Natural killer cell (primary cell): ENCODE data around the gene COQ8B. TPM values are rescaled to one million over a fixed set of nuclear protein-coding genes. Genes with fewer than 3 reads are reported as not detected.
A peak's percentile ranks its signal among the peaks of the same experiment; 100 is the strongest.

ENCODE experiments used
- ATAC-seq, 3 donors: fragments of 150-1000 bp in 2 of 3; fragments of 200-7000 bp in 1 of 3; cut with Tn5 transposase; 1 replicate in 1 of 3; 2 replicates in 2 of 3; pipeline ENCODE4 v1.10.0; 2021; ENCODE audit warnings: mild to moderate bottlenecking in 2 of 3, moderate library complexity in 2 of 3
- DNase-seq, 2 donors: peaks; one replicate each; pipeline versions ENCODE4 v3.0.0 to v3.0.0-alpha.2; 2013 to 2021; ENCODE audit warnings: mixed read lengths in 1 of 2
- H3K27ac ChIP-seq: one replicate; pipeline ENCODE4 v1.5.1; 2013; ENCODE audit warnings: mild to moderate bottlenecking, low read length
- H3K27me3 ChIP-seq: one replicate; pipeline ENCODE4 v1.6.1; 2013; ENCODE audit warnings: low read length; ENCODE audit not compliant: control insufficient read depth, insufficient read depth
- H3K36me3 ChIP-seq: one replicate; pipeline ENCODE4 v1.6.1; 2013; ENCODE audit warnings: low read length; ENCODE audit not compliant: control insufficient read depth, insufficient read depth
- H3K4me1 ChIP-seq: one replicate; pipeline ENCODE4 v1.6.1; 2013; ENCODE audit warnings: low read length; ENCODE audit not compliant: control insufficient read depth, insufficient read depth
- H3K4me3 ChIP-seq: one replicate; pipeline ENCODE4 v1.5.1; 2013; ENCODE audit warnings: low read length
- H3K9me3 ChIP-seq: one replicate; pipeline ENCODE4 v1.6.1; 2013; ENCODE audit warnings: low read length; ENCODE audit not compliant: control insufficient read depth, insufficient read depth
- H3K27ac Mint-ChIP-seq, 2 donors: one replicate each; pipeline ENCODE4 v1.8.0; 2022; ENCODE audit warnings: mild to moderate bottlenecking in 2 of 2, mixed read lengths in 2 of 2, moderate library complexity in 1 of 2
- H3K27me3 Mint-ChIP-seq, 2 donors: one replicate each; pipeline ENCODE4 v1.8.0; 2022; ENCODE audit warnings: low read depth in 2 of 2, mixed read lengths in 2 of 2
- H3K36me3 Mint-ChIP-seq: one replicate; pipeline ENCODE4 v1.8.0; 2022; ENCODE audit warnings: mixed read lengths
- H3K4me1 Mint-ChIP-seq, 2 donors: one replicate each; pipeline ENCODE4 v1.8.0; 2022; ENCODE audit warnings: mixed read lengths in 2 of 2
- H3K4me3 Mint-ChIP-seq: one replicate; pipeline ENCODE4 v1.8.0; 2022; ENCODE audit warnings: mild to moderate bottlenecking, moderate library complexity, mixed read lengths
- H3K9me3 Mint-ChIP-seq, 2 donors: one replicate each; pipeline ENCODE4 v1.8.0; 2022; ENCODE audit warnings: mixed read lengths in 2 of 2
- CTCF ChIP-seq: fragments of 200-600 bp; IDR thresholded peaks from one replicate; pipeline ENCODE4 v1.8.0; 2022; ENCODE audit warnings: antibody characterized with exemption
- WGBS: methylation state at CpG from one replicate; pipeline ENCODE4 v1.1.7; 2013; ENCODE audit warnings: missing lambda C conversion rate; ENCODE audit not compliant: insufficient coverage; 5-methylcytosine and 5-hydroxymethylcytosine counted together
- intact Hi-C: fragments of 100-400 bp; cut with micrococcal nuclease; formaldehyde crosslinking; loops from one replicate; pipeline ENCODE4 v1.14.2; 2022
- total RNA-seq, 4 donors: library from RNA; stranded (reverse); fragments of 120-200 nt in 1 of 4; gene quantifications; one replicate each; pipeline versions ENCODE4 v1.2.3 to v1.2.4, GENCODE V29; 2013 to 2022

The COQ8B gene
- total RNA-seq, 3 donors from 2014 or later (not counting 1 experiment from before 2014, with no cell fraction given): 31.8 to 46.7 (median 39.6) TPM

- H3K9me3 ChIP-seq: no peaks in the 10 kb centered on the region
- no peaks in the 10 kb centered on the region for H3K27me3 ChIP-seq
- no peak for ATAC-seq
- DNase-seq: peak in 1 of 2 donors; percentile 46
- Mint-ChIP-seq H3K4me3 (no peak overlapping the region), H3K4me1 (peaks cover 0 to 6% of the 10 kb centered on the region in 2 donors), H3K27ac (peak overlapping the region in 1 of 2 donors; percentile 94), H3K27me3 (no peaks in the 10 kb centered on the region), H3K36me3 (no peaks in the 10 kb centered on the region), H3K9me3 (no peaks in the 10 kb centered on the region)
- WGBS: 84% methylated on average over 19 of the region's 24 CpGs
- H3K4me1 ChIP-seq: peaks cover 45% of the 10 kb centered on the region
- peak overlapping the region; percentile 39 for H3K27ac ChIP-seq
- H3K4me3 ChIP-seq: no peak overlapping the region
- H3K36me3 ChIP-seq: peaks cover 2% of the 10 kb centered on the region
- intact Hi-C loops: loop anchor here (2.0 kb wide), 1 partner anchor 59 kb away; the partner anchor contains the start of genes ACTMAP and SNRPA
- no peak for TF ChIP-seq CTCF
Observed at GRCh38 chr19:40691421-40692211, 25.1 kb downstream of the COQ8B start.

GRCh38 chr19:40690693-40691420 lies 25.8 kb downstream of the COQ8B start:
- TF ChIP-seq CTCF: no peak
- WGBS: 1% methylated on average over 55 of the region's 56 CpGs
- Histone ChIP-seq H3K27ac (peak overlapping the region; percentile 39), H3K4me1 (peaks cover 45% of the 10 kb centered on the region), H3K9me3 (no peaks in the 10 kb centered on the region), H3K27me3 (no peaks in the 10 kb centered on the region), H3K36me3 (peaks cover 2% of the 10 kb centered on the region), H3K4me3 (peak overlapping the region; percentile 34)
- Mint-ChIP-seq H3K36me3 (no peaks in the 10 kb centered on the region), H3K4me3 (peak overlapping the region; percentile 90), H3K27me3 (no peaks in the 10 kb centered on the region), H3K9me3 (no peaks in the 10 kb centered on the region), H3K4me1 (peaks cover 0 to 12% of the 10 kb centered on the region in 2 donors), H3K27ac (peak overlapping the region; percentile 77 to 94)
- intact Hi-C loops: loop anchor here (1.0 to 2.0 kb wide), 2 partner anchors 23 to 60 kb away; partner anchors contain the start of genes ACTMAP and SNRPA
- ATAC-seq (peak; percentile 56 to 82 (median 65)), DNase-seq (peak; percentile 74 to 92)

- no peaks in the 10 kb centered on the region for H3K9me3 ChIP-seq
- Mint-ChIP-seq H3K4me1 (peaks cover 0 to 19% of the 10 kb centered on the region in 2 donors), H3K4me3 (peak within 1 kb of the TSS; percentile 90), H3K9me3 (no peaks in the 10 kb centered on the region), H3K36me3 (no peaks in the 10 kb centered on the region), H3K27me3 (no peaks in the 10 kb centered on the region), H3K27ac (peak within 1 kb of the TSS; percentile 77 to 94)
- peak within 1 kb of the TSS; percentile 39 for H3K27ac ChIP-seq
- no peak for DNase-seq
- ATAC-seq: no peak
- H3K36me3 ChIP-seq: no peaks in the 10 kb centered on the region
- no peaks in the 10 kb centered on the region for H3K27me3 ChIP-seq
- TF ChIP-seq CTCF: no peak
- H3K4me3 ChIP-seq: peak within 1 kb of the TSS; percentile 34
- intact Hi-C loops: loop anchor here (1.0 to 2.0 kb wide), 2 partner anchors 24 to 61 kb away; partner anchors contain the start of genes ACTMAP and SNRPA
- H3K4me1 ChIP-seq: peaks cover 45% of the 10 kb centered on the region
- WGBS: 1% methylated on average over 46 of the region's 50 CpGs
Observed at GRCh38 chr19:40690050-40690692, 26.5 kb downstream of the COQ8B start, which contains the start of gene NUMBL. NUMBL (minus strand) TSS chr19:40690651; CDS start chr19:40690483, 168 bp downstream.
